ENCODE measurements around the gene XPNPEP1.

XPNPEP1 gene

GRCh38 chr10:109889867-109890266 is 33.4 kb downstream of the XPNPEP1 start:
- in situ Hi-C loops (cut with MboI; ENCODE audit: low sequenced_read_pairs, unreplicated experiment): loop anchor here (10.0 kb wide), 2 partner anchors 245 to 395 kb away; no protein-coding TSS in a partner anchor
- TF ChIP-seq CTCF (IDR thresholded peaks at IDR 0.05; ENCODE audit: borderline replicate concordance, control extremely low read depth, extremely low read depth, insufficient read depth, missing control alignments): no peak
- no peak for DNase-seq (ENCODE audit: low spot score)

GRCh38 chr10:109887776-109888175 is 35.5 kb downstream of the XPNPEP1 start:
- in situ Hi-C loops (cut with MboI; ENCODE audit: low sequenced_read_pairs, unreplicated experiment): loop anchor here (10.0 kb wide), 2 partner anchors 247 to 397 kb away; no protein-coding TSS in a partner anchor
- no peak for TF ChIP-seq CTCF (IDR thresholded peaks at IDR 0.05; ENCODE audit: borderline replicate concordance, control extremely low read depth, extremely low read depth, insufficient read depth, missing control alignments)
- no peak for DNase-seq (ENCODE audit: low spot score)

GRCh38 chr10:109887243-109887642 is 36.1 kb downstream of the XPNPEP1 start:
- no peak for DNase-seq (ENCODE audit: low spot score)
- in situ Hi-C loops (cut with MboI; ENCODE audit: low sequenced_read_pairs, unreplicated experiment): loop anchor here (10.0 kb wide), 2 partner anchors 248 to 398 kb away; no protein-coding TSS in a partner anchor
- no peak for TF ChIP-seq CTCF (IDR thresholded peaks at IDR 0.05; ENCODE audit: borderline replicate concordance, control extremely low read depth, extremely low read depth, insufficient read depth, missing control alignments)

- DNase-seq (ENCODE audit: low spot score): no peak
- in situ Hi-C loops (cut with MboI; ENCODE audit: low sequenced_read_pairs, unreplicated experiment): loop anchor here (10.0 kb wide), 2 partner anchors 248 to 398 kb away; no protein-coding TSS in a partner anchor
- no peak for TF ChIP-seq CTCF (IDR thresholded peaks at IDR 0.05; ENCODE audit: borderline replicate concordance, control extremely low read depth, extremely low read depth, insufficient read depth, missing control alignments)
Observed at GRCh38 chr10:109886781-109887140, 36.5 kb downstream of the XPNPEP1 start.

GRCh38 chr10:109886037-109886780 is 37.1 kb downstream of the XPNPEP1 start:
- TF ChIP-seq CTCF (IDR thresholded peaks at IDR 0.05; ENCODE audit: borderline replicate concordance, control extremely low read depth, extremely low read depth, insufficient read depth, missing control alignments): no peak
- DNase-seq (ENCODE audit: low spot score): no peak
- in situ Hi-C loops (cut with MboI; ENCODE audit: low sequenced_read_pairs, unreplicated experiment): loop anchor here (10.0 kb wide), 2 partner anchors 249 to 399 kb away; no protein-coding TSS in a partner anchor

GRCh38 chr10:109883859-109884771 is 39.2 kb downstream of the XPNPEP1 start:
- in situ Hi-C loops (cut with MboI; ENCODE audit: low sequenced_read_pairs, unreplicated experiment): loop anchor here (10.0 kb wide), 2 partner anchors 251 to 401 kb away; no protein-coding TSS in a partner anchor
- peak; percentile 79 for DNase-seq (ENCODE audit: low spot score)
- peak; percentile 89 for TF ChIP-seq CTCF (IDR thresholded peaks at IDR 0.05; ENCODE audit: borderline replicate concordance, control extremely low read depth, extremely low read depth, insufficient read depth, missing control alignments)

Data from GM13976 (cell line).